ENCODE results near the gene DRD2. TPM values are rescaled to one million over a fixed set of nuclear protein-coding genes. Genes with fewer than 3 reads are reported as not detected.

The DRD2 gene
- total RNA-seq, 2 donors from 2014 or later, result 0.19 to 0.82 TPM

GRCh38 chr11:113409526-113409925 lies 65.7 kb downstream of the DRD2 start:
- Mint-ChIP-seq H3K4me3 (no peak overlapping the region), H3K4me1 (no peaks in the 10 kb centered on the region), H3K27me3 (peaks cover 8% of the 10 kb centered on the region), H3K27ac (no peak overlapping the region), H3K9me3 (no peaks in the 10 kb centered on the region), H3K36me3 (ENCODE audit: low read depth) (no peaks in the 10 kb centered on the region)
- ATAC-seq (replicated peaks), result no peak

- no peak for ATAC-seq (replicated peaks)
- H3K27ac Mint-ChIP-seq, result no peak overlapping the region
- no peak overlapping the region for H3K4me3 Mint-ChIP-seq
- peaks cover 8% of the 10 kb centered on the region for H3K27me3 Mint-ChIP-seq
- no peaks in the 10 kb centered on the region for H3K9me3 Mint-ChIP-seq
- H3K36me3 Mint-ChIP-seq (ENCODE audit: low read depth), result no peaks in the 10 kb centered on the region
- H3K4me1 Mint-ChIP-seq, result no peaks in the 10 kb centered on the region
These were observed 66.3 kb downstream of the DRD2 start for GRCh38 chr11:113408887-113409286.

GRCh38 chr11:113408206-113408605 lies 67.0 kb downstream of the DRD2 start:
- Mint-ChIP-seq H3K4me1 (no peaks in the 10 kb centered on the region), H3K27ac (no peak overlapping the region), H3K4me3 (no peak overlapping the region), H3K27me3 (peaks cover 8% of the 10 kb centered on the region), H3K9me3 (no peaks in the 10 kb centered on the region), H3K36me3 (ENCODE audit: low read depth) (no peaks in the 10 kb centered on the region)
- ATAC-seq (replicated peaks), result no peak

GRCh38 chr11:113407163-113407562 lies 68.0 kb downstream of the DRD2 start:
- no peaks in the 10 kb centered on the region for H3K9me3 Mint-ChIP-seq
- H3K36me3 Mint-ChIP-seq (ENCODE audit: low read depth), result no peaks in the 10 kb centered on the region
- H3K4me3 Mint-ChIP-seq, result no peak overlapping the region
- no peak overlapping the region for H3K27ac Mint-ChIP-seq
- no peak for ATAC-seq (replicated peaks)
- H3K4me1 Mint-ChIP-seq, result no peaks in the 10 kb centered on the region
- H3K27me3 Mint-ChIP-seq, result peaks cover 8% of the 10 kb centered on the region

- Mint-ChIP-seq H3K4me3 (no peak overlapping the region), H3K4me1 (no peaks in the 10 kb centered on the region)
These were observed 69.3 kb downstream of the DRD2 start for GRCh38 chr11:113405724-113406478.

GRCh38 chr11:113404859-113405430 lies 70.3 kb downstream of the DRD2 start:
- no peak for ATAC-seq (replicated peaks)
- H3K4me1 Mint-ChIP-seq, result no peaks in the 10 kb centered on the region
- H3K36me3 Mint-ChIP-seq (ENCODE audit: low read depth), result no peaks in the 10 kb centered on the region
- H3K9me3 Mint-ChIP-seq, result no peaks in the 10 kb centered on the region
- no peak overlapping the region for H3K27ac Mint-ChIP-seq
- peaks cover 4% of the 10 kb centered on the region for H3K27me3 Mint-ChIP-seq
- H3K4me3 Mint-ChIP-seq, result no peak overlapping the region

More at GRCh38 chr11:113405724-113406478, 69.3 kb downstream of the DRD2 start:
- Mint-ChIP-seq H3K36me3 (ENCODE audit: low read depth) (no peaks in the 10 kb centered on the region), H3K9me3 (no peaks in the 10 kb centered on the region), H3K27me3 (peaks cover 8% of the 10 kb centered on the region), H3K27ac (no peak overlapping the region)
- no peak for ATAC-seq (replicated peaks)

- no peaks in the 10 kb centered on the region for H3K36me3 Mint-ChIP-seq (ENCODE audit: low read depth)
- no peak overlapping the region for H3K4me3 Mint-ChIP-seq
- H3K27me3 Mint-ChIP-seq, result no peaks in the 10 kb centered on the region
- no peak for ATAC-seq (replicated peaks)
- no peaks in the 10 kb centered on the region for H3K4me1 Mint-ChIP-seq
- no peak overlapping the region for H3K27ac Mint-ChIP-seq
- H3K9me3 Mint-ChIP-seq, result no peaks in the 10 kb centered on the region
These were observed 73.5 kb downstream of the DRD2 start for GRCh38 chr11:113401718-113402117.

GRCh38 chr11:113400631-113401230 lies 74.5 kb downstream of the DRD2 start:
- H3K36me3 Mint-ChIP-seq (ENCODE audit: low read depth), result no peaks in the 10 kb centered on the region
- ATAC-seq (replicated peaks), result no peak
- no peak overlapping the region for H3K4me3 Mint-ChIP-seq
- no peaks in the 10 kb centered on the region for H3K27me3 Mint-ChIP-seq
- H3K27ac Mint-ChIP-seq, result no peak overlapping the region
- no peaks in the 10 kb centered on the region for H3K4me1 Mint-ChIP-seq
- no peaks in the 10 kb centered on the region for H3K9me3 Mint-ChIP-seq

GRCh38 chr11:113398669-113399430 lies 76.3 kb downstream of the DRD2 start:
- Mint-ChIP-seq H3K36me3 (ENCODE audit: low read depth) (no peaks in the 10 kb centered on the region), H3K27ac (no peak overlapping the region), H3K4me1 (no peaks in the 10 kb centered on the region), H3K9me3 (no peaks in the 10 kb centered on the region), H3K27me3 (no peaks in the 10 kb centered on the region), H3K4me3 (no peak overlapping the region)
- no peak for ATAC-seq (replicated peaks)

- H3K9me3 Mint-ChIP-seq, result no peaks in the 10 kb centered on the region
- no peak for ATAC-seq (replicated peaks)
- no peaks in the 10 kb centered on the region for H3K27me3 Mint-ChIP-seq
- no peaks in the 10 kb centered on the region for H3K36me3 Mint-ChIP-seq (ENCODE audit: low read depth)
- H3K27ac Mint-ChIP-seq, result no peak overlapping the region
- no peaks in the 10 kb centered on the region for H3K4me1 Mint-ChIP-seq
- no peak overlapping the region for H3K4me3 Mint-ChIP-seq
These were observed 77.4 kb downstream of the DRD2 start for GRCh38 chr11:113397821-113398220.

GRCh38 chr11:113397212-113397611 lies 78.0 kb downstream of the DRD2 start:
- Mint-ChIP-seq H3K36me3 (ENCODE audit: low read depth) (no peaks in the 10 kb centered on the region), H3K27ac (no peak overlapping the region), H3K9me3 (no peaks in the 10 kb centered on the region), H3K27me3 (no peaks in the 10 kb centered on the region), H3K4me3 (no peak overlapping the region), H3K4me1 (no peaks in the 10 kb centered on the region)
- ATAC-seq (replicated peaks), result no peak

GRCh38 chr11:113396690-113397089 lies 78.5 kb downstream of the DRD2 start:
- Mint-ChIP-seq H3K36me3 (ENCODE audit: low read depth) (no peaks in the 10 kb centered on the region), H3K27ac (no peak overlapping the region), H3K4me3 (no peak overlapping the region), H3K9me3 (no peaks in the 10 kb centered on the region), H3K27me3 (no peaks in the 10 kb centered on the region), H3K4me1 (no peaks in the 10 kb centered on the region)
- no peak for ATAC-seq (replicated peaks)

- ATAC-seq (replicated peaks), result no peak
- H3K4me1 Mint-ChIP-seq, result no peaks in the 10 kb centered on the region
- no peak overlapping the region for H3K27ac Mint-ChIP-seq
- H3K27me3 Mint-ChIP-seq, result no peaks in the 10 kb centered on the region
- no peaks in the 10 kb centered on the region for H3K36me3 Mint-ChIP-seq (ENCODE audit: low read depth)
- no peaks in the 10 kb centered on the region for H3K9me3 Mint-ChIP-seq
- no peak overlapping the region for H3K4me3 Mint-ChIP-seq
These were observed 79.3 kb downstream of the DRD2 start for GRCh38 chr11:113395782-113396336.

GRCh38 chr11:113394919-113395318 lies 80.3 kb downstream of the DRD2 start:
- no peaks in the 10 kb centered on the region for H3K9me3 Mint-ChIP-seq
- H3K4me1 Mint-ChIP-seq, result no peaks in the 10 kb centered on the region
- no peak overlapping the region for H3K4me3 Mint-ChIP-seq
- ATAC-seq (replicated peaks), result no peak
- H3K27me3 Mint-ChIP-seq, result no peaks in the 10 kb centered on the region
- no peaks in the 10 kb centered on the region for H3K36me3 Mint-ChIP-seq (ENCODE audit: low read depth)
- H3K27ac Mint-ChIP-seq, result no peak overlapping the region
